Gastroesophageal sphincter (tissue), 3 donors: ENCODE measurements around the gene SHISAL1.

Source experiments
- EP300 ChIP-seq: sonication (generic); formaldehyde crosslinking; IDR thresholded peaks from one replicate; pipeline ENCODE4 v1.6.1; 2017; ENCODE audit warnings: antibody characterized with exemption, mild to moderate bottlenecking
- POLR2A ChIP-seq, 2 donors: fragments of 450-650 bp; IDR thresholded peaks; one replicate each; pipeline ENCODE4 v1.6.1; 2017; ENCODE audit warnings: antibody characterized with exemption in 2 of 2, mild to moderate bottlenecking in 2 of 2, moderate library complexity in 1 of 2
- TF ChIP-seq, protein P1 (sequence below), 4 experiments: fragments of 200-600 bp in 2 of 4; fragments of 450-650 bp in 2 of 4; sonication (generic) in 1 of 4; IDR thresholded peaks; one replicate each; pipeline ENCODE4 v1.5.1; 2017 to 2019; ENCODE audit warnings: antibody characterized with exemption in 4 of 4, mild to moderate bottlenecking in 2 of 4, moderate library complexity in 2 of 4

DNA sequence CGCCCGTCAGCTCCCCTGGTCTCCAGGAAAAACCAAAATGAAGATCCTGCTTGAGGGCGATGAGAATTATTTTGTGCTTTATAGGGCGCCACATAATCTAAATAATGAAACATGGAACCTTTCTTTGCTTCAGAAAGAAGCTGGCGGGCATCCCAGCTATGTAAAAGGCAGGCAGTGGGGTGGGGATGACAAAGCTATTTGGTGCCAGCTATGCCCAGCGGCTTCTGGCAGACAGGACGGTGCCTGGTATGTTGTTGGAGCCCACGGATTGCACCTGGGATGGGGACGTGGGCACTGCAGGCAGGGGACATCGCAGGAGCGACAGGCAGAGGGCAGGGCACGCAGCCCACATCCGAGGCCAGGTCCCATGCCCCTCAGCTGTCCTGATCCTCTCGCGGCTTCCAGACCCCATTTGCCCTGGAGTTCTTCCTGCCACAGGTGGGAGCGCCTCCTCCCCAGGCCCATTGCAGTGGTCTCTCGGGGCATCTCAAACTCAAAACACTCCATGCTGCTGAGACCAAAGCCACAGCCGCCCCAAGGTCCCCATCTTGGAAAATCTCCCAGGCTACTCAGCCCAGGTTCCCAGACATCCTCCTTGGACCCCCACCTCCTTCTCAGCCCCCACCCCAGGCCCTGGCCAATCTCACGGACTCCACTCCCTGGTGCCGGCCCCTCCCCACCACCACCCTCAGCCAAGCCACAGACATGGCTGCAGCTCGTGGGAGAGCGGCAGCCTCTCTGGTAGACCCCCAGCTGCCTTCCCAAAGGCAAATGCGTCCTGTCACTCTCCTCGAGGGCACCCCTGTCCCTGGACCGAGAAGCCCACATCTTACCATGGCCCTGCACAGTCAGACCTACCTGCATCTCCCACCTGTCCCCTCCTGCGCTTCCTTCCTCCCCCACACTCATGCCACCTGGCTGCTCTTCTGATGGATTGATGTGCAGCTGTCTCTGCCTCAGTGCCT lies 45.7 kb downstream of the SHISAL1 start:
- TF ChIP-seq, protein P1, sequence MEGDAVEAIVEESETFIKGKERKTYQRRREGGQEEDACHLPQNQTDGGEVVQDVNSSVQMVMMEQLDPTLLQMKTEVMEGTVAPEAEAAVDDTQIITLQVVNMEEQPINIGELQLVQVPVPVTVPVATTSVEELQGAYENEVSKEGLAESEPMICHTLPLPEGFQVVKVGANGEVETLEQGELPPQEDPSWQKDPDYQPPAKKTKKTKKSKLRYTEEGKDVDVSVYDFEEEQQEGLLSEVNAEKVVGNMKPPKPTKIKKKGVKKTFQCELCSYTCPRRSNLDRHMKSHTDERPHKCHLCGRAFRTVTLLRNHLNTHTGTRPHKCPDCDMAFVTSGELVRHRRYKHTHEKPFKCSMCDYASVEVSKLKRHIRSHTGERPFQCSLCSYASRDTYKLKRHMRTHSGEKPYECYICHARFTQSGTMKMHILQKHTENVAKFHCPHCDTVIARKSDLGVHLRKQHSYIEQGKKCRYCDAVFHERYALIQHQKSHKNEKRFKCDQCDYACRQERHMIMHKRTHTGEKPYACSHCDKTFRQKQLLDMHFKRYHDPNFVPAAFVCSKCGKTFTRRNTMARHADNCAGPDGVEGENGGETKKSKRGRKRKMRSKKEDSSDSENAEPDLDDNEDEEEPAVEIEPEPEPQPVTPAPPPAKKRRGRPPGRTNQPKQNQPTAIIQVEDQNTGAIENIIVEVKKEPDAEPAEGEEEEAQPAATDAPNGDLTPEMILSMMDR (IDR thresholded peaks at IDR 0.05) = no peak
- TF ChIP-seq POLR2A (IDR thresholded peaks at IDR 0.05) = no peak
- TF ChIP-seq EP300 = no peak
